ENCODE results near the gene FSHR.

Gene FSHR

DNA sequence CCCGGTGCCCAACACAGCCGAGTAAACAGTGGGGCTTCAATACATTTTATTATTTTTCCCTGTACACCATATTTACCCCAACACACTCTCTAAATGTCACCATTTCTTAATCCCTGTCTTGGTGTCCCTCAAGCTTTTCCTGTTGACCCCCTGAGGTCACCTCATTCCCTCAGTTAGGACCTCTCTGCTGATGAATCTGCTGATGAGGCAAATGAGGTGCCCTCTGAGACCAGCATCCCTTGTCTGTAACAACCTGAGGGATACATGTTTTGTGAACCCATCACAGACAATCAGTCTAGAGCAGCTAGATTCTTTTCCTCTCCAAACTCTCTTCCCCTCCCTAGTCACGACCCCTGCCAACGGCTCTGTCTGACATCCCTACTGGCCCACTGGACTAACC, 127.6 kb downstream of the FSHR start:
- Histone ChIP-seq H3K36me3 (ENCODE audit: control insufficient read depth, insufficient read depth, low read length) (no peaks in the 10 kb centered on the region), H3K4me3 (replicated peaks; ENCODE audit: low read depth, low read length) (no peak overlapping the region), H3K27me3 (replicated peaks; ENCODE audit: control insufficient read depth, insufficient read depth, low read length) (no peaks in the 10 kb centered on the region)
- no peak for DNase-seq (ENCODE audit: extremely low read depth, insufficient read length)
- TF ChIP-seq, protein P1, sequence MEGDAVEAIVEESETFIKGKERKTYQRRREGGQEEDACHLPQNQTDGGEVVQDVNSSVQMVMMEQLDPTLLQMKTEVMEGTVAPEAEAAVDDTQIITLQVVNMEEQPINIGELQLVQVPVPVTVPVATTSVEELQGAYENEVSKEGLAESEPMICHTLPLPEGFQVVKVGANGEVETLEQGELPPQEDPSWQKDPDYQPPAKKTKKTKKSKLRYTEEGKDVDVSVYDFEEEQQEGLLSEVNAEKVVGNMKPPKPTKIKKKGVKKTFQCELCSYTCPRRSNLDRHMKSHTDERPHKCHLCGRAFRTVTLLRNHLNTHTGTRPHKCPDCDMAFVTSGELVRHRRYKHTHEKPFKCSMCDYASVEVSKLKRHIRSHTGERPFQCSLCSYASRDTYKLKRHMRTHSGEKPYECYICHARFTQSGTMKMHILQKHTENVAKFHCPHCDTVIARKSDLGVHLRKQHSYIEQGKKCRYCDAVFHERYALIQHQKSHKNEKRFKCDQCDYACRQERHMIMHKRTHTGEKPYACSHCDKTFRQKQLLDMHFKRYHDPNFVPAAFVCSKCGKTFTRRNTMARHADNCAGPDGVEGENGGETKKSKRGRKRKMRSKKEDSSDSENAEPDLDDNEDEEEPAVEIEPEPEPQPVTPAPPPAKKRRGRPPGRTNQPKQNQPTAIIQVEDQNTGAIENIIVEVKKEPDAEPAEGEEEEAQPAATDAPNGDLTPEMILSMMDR (IDR thresholded peaks at IDR 0.05; ENCODE audit: insufficient read depth, low read length, poor library complexity, severe bottlenecking): no peak

DNA sequence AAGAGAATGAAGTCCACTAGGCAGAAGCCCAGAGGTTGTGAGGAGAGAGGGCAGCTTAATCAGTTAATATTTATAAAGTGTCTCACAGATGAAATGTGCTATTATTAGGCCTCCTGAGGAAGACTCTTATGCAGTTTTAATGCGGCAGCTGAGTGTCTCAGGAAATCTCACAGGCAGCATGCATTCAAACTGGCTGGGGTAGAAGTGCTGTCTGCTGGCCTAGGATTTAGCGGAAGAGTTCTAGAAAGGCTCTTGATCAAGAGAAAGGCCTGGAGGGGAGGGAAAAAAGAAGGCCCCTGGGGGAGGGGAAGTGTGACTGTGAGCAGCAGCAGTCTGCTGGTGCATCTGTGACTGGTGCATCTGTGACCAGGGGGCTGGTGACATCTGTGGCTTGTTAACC, 133.0 kb downstream of the FSHR start:
- TF ChIP-seq, protein P1 (IDR thresholded peaks at IDR 0.05; ENCODE audit: insufficient read depth, low read length, poor library complexity, severe bottlenecking): no peak
- H3K36me3 ChIP-seq (ENCODE audit: control insufficient read depth, insufficient read depth, low read length): no peaks in the 10 kb centered on the region
- no peak overlapping the region for H3K4me3 ChIP-seq (replicated peaks; ENCODE audit: low read depth, low read length)
- no peaks in the 10 kb centered on the region for H3K27me3 ChIP-seq (replicated peaks; ENCODE audit: control insufficient read depth, insufficient read depth, low read length)
- DNase-seq (ENCODE audit: extremely low read depth, insufficient read length): no peak

DNA sequence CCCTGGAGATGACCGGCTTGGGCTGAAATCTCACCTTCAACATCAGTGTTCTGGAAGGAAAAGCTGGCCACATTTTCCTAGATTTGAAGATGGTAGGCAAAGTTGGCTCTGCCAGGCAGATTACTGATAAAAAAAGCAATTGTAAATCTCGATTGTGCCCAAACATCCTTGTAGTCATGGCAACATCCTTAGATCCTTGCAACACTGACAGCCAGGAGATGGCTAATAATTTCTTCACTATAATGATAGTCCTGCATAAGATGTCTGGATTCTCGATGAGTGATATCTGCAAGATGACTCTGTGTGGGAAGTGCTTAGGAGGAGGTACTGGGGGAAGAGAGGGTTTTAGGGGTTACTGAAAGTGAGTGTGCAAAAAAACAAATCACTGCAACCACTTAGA, 149.1 kb downstream of the FSHR start:
- no peaks in the 10 kb centered on the region for H3K27me3 ChIP-seq (replicated peaks; ENCODE audit: control insufficient read depth, insufficient read depth, low read length)
- DNase-seq (ENCODE audit: extremely low read depth, insufficient read length): no peak
- TF ChIP-seq, protein P1 (IDR thresholded peaks at IDR 0.05; ENCODE audit: insufficient read depth, low read length, poor library complexity, severe bottlenecking): no peak

DNA sequence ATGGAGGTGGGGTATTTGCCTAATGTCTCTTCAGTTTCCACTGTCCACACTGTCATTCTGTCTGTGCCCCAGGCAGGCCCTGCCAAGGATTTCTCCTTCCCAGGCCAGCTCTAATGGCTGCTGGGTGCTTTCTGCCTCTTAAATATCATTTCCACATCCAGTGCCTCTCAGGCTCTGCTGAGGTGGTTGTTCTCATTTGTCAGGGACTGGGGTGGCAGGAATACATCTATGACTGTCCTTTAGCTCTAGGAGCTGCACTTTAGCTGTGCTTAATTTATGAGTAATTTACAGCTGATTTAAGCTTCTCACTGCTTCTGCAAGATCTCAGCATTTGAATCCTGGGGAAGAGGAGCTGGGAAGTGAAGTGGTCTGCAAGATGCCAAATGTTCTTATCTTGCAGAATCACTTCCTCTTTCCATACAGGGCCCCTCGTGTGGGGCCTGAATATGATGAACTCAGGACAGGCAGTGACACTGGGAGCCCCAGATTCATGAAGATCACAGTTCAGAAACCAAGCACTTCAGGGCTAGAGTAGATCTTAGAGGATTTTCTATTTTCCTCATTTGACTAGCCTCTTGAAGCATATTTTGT, 150.2 kb downstream of the FSHR start:
- Histone ChIP-seq H3K36me3 (ENCODE audit: control insufficient read depth, insufficient read depth, low read length) (no peaks in the 10 kb centered on the region), H3K27me3 (replicated peaks; ENCODE audit: control insufficient read depth, insufficient read depth, low read length) (no peaks in the 10 kb centered on the region), H3K4me3 (replicated peaks; ENCODE audit: low read depth, low read length) (no peak overlapping the region)
- no peak for DNase-seq (ENCODE audit: extremely low read depth, insufficient read length)
- TF ChIP-seq, protein P1 (IDR thresholded peaks at IDR 0.05; ENCODE audit: insufficient read depth, low read length, poor library complexity, severe bottlenecking): no peak

More for the DNA sequence above, 149.1 kb downstream of the FSHR start:
- Histone ChIP-seq H3K4me3 (replicated peaks; ENCODE audit: low read depth, low read length) (no peak overlapping the region), H3K36me3 (ENCODE audit: control insufficient read depth, insufficient read depth, low read length) (no peaks in the 10 kb centered on the region)

DNA sequence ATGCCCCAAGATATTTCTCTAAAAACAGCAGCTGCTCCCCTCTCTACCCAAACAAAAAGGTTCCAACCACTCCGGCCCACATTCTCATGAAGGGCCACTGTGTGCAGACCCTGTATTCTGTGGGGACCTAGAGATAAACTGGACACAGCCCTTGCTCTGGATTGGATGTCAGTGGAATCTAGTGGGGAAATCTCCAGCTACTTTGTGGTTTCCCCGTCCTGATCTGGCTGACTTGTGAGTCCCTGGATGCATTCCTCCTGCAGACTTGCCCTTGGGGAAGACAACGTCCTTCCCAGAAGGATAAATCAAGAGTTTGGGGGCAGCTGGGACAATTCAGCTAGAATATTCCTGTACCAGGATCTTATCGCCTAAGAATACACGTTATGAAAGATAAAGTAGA, 151.1 kb downstream of the FSHR start:
- Histone ChIP-seq H3K27me3 (replicated peaks; ENCODE audit: control insufficient read depth, insufficient read depth, low read length) (no peaks in the 10 kb centered on the region), H3K4me3 (replicated peaks; ENCODE audit: low read depth, low read length) (no peak overlapping the region), H3K36me3 (ENCODE audit: control insufficient read depth, insufficient read depth, low read length) (no peaks in the 10 kb centered on the region)
- TF ChIP-seq, protein P1 (IDR thresholded peaks at IDR 0.05; ENCODE audit: insufficient read depth, low read length, poor library complexity, severe bottlenecking): no peak
- no peak for DNase-seq (ENCODE audit: extremely low read depth, insufficient read length)

DNA sequence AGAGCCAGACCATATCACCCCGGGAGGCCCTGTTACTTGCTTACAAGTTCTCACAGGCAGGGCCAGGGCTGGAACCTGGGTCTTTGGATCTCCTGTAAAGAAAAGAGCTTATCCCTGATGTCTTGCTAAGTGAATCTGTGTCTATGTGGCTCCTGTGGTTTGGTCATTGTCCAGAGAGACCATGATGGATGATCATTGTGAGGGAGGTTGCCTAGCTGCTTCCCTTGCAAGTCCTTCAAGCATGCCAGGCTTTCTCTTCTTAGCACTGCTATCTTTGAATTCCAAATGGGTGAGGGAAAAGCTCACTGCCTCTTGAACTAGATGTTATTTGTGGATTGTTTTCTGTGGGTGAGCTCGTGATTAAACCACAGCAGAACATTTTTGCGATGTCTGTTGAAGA, 151.6 kb downstream of the FSHR start:
- no peaks in the 10 kb centered on the region for H3K27me3 ChIP-seq (replicated peaks; ENCODE audit: control insufficient read depth, insufficient read depth, low read length)
- no peak for DNase-seq (ENCODE audit: extremely low read depth, insufficient read length)
- no peaks in the 10 kb centered on the region for H3K36me3 ChIP-seq (ENCODE audit: control insufficient read depth, insufficient read depth, low read length)
- H3K4me3 ChIP-seq (replicated peaks; ENCODE audit: low read depth, low read length): no peak overlapping the region
- TF ChIP-seq, protein P1 (IDR thresholded peaks at IDR 0.05; ENCODE audit: insufficient read depth, low read length, poor library complexity, severe bottlenecking): no peak
